ENCODE results near the gene CELSR1.

GRCh38 chr22:46368422-46368821 is 169.0 kb downstream of the CELSR1 start:
- TF ChIP-seq, protein P1, sequence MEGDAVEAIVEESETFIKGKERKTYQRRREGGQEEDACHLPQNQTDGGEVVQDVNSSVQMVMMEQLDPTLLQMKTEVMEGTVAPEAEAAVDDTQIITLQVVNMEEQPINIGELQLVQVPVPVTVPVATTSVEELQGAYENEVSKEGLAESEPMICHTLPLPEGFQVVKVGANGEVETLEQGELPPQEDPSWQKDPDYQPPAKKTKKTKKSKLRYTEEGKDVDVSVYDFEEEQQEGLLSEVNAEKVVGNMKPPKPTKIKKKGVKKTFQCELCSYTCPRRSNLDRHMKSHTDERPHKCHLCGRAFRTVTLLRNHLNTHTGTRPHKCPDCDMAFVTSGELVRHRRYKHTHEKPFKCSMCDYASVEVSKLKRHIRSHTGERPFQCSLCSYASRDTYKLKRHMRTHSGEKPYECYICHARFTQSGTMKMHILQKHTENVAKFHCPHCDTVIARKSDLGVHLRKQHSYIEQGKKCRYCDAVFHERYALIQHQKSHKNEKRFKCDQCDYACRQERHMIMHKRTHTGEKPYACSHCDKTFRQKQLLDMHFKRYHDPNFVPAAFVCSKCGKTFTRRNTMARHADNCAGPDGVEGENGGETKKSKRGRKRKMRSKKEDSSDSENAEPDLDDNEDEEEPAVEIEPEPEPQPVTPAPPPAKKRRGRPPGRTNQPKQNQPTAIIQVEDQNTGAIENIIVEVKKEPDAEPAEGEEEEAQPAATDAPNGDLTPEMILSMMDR (IDR thresholded peaks at IDR 0.05) = no peak
- TF ChIP-seq POLR2A (IDR thresholded peaks at IDR 0.05) (no peak), POLR2AphosphoS5 (IDR thresholded peaks at IDR 0.05) (no peak)
